HG03575 (cell line): ENCODE results near the gene ADGRE2.
"Not testable (repeated sequence)": the region's sequence is repeated elsewhere in the genome, so short reads cannot be mapped to it uniquely, and the experiment has no call there.

ENCODE experiments used
- ATAC-seq: cut with Tn5 transposase; IDR thresholded peaks from one replicate; pipeline ENCODE4 v1.9.1; 2021; ENCODE audit not compliant: unreplicated experiment, insufficient number of reproducible peaks, low FRiP score; ENCODE audit errors: extremely low read depth

The ADGRE2 gene

DNA sequence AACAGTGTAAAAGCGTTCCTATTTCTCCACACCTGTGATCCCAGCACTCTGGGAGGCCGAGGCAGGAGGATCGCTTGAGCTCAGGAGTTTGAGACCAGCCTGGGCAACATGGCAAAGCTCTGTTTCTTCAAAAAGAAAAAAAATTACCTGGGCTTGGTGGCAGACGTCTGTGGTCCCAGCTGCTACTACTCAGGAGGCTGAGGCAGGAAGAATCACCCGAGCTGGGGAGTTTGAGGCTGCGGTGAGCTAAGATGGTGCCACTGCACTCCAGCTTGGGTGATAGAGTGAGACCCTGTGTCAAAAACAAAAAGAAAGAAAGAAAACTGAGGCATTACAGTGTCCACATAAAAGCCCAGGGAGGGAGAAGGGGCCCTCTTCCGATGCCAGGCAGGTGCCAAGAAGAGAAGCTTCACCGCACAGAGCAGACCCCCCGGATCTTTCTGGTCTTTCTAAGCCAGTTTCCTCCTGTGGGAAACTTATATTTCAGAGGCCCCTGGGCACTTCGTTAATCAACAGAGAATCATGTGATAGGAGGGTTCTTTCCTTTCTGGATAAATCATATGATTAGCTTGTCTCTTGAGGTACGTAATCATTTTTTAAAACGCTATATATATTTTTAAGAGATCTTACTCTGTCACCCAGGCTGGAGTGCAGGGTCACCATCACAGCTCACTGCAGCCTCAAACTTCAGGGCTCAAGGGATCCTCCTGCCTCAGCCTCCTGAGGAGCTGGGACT lies at the start of gene ADGRE2:
Gene ADGRE2 (minus strand): TSS at position 451 of the 736 bp plus-strand sequence. CDS start 1,804 bp downstream, outside the sequence.
- ATAC-seq, result not testable (repeated sequence)

DNA sequence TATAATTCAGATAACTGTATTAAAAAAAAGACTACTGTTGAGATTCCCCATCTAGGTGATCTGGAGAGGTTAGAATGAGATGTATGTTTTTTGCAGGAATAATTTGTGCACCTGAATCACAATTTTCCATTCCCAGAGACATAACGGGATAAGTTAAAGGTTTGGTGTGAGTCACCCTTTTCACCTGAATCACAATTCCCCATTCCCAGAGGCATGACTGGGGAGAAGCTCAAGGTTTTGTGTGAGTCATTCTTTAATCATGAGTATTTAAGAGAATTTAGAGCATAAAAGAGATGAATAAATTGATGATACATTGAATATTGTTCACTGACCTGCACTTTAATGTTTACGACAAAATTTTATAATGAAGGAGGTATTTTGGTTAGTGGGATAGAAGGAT lies 47.6 kb upstream of the ADGRE2 start:
- no peak for ATAC-seq

DNA sequence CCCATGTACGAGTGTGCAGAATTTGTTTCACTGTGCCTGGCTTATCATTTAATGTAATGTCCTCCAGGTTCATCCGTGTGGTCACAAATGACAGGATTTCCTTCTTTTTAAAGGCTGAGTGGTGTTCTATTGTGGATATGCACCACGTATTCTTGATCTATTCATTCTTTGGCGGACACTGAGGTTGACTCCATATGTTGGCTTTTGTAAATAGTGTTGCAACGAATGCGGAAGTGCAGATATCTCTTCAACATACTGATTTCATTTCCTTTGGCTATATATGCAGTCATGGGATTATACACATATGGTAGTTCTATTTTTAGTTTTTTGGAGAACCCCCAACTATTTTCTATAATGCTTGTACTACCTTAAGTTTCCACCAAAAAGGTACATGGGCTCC lies 43.6 kb upstream of the ADGRE2 start:
- ATAC-seq, result no peak

DNA sequence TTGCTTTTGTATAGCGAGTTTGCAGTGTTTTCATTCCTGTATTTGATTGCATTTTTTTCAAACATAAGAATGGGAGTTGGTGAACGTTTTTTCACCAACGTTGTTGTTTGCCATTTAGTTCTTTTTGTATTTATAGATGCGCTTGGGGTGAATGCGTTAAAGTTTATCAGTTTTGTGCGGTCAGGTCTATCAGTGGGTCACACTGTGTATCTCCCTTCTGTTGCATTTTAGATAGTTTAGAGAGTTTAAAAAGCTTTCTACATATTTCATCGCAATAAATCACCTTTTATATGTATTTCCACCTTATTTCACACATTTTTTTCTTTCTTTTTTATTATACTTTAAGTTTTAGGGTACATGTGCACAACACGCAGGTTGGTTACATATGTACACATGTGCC lies 40.2 kb upstream of the ADGRE2 start:
- no peak for ATAC-seq

DNA sequence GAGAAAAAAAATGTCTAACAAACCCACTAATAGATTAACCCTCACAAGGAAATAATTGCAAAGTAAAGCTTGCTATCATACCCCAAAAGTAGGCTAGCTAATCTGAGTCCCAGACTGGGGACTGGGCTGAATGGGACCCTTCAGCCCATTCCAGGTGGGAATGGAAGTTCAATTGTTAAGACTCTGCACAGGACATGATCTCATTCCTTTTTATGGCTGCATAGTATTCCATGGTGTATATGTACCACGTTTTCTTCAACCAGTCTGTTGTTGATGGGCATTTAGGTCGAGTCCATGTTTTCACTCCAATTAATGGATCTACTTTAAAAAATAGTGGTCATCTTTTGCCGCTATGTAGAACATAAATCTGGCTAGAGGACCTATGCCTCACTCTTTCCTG lies 38.7 kb upstream of the ADGRE2 start:
- ATAC-seq, result no peak

DNA sequence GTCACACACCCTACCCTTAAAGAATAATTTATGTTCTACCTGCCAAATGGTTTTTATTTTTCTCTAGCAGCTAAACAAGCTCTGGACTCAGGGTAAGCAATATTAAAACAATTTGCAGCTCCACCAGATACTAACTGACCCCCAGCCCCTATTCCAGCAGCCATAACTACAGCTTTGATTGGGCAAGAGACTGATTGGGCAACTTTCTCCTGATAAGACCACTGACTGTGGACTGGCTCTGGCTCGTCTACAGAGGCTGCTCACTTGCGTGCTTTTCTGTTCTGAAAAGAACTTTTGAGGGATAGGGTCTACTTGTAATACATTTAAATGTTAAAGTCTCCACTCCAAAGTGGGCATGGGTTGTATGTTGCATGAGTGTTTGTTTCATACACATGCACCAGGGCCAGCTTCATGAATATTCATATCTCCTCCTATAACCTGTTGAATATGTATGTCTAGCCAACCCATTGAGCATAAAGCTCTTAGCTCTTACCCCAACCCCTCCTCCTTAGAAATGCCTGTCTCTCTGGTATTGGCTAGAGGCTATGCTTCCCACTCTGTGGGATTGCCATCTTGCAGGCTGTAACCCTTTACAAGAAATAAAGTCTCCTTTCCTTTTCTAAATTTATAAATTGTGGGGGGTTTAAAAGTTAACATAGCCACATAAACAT lies 36.8 kb upstream of the ADGRE2 start:
- no peak for ATAC-seq

DNA sequence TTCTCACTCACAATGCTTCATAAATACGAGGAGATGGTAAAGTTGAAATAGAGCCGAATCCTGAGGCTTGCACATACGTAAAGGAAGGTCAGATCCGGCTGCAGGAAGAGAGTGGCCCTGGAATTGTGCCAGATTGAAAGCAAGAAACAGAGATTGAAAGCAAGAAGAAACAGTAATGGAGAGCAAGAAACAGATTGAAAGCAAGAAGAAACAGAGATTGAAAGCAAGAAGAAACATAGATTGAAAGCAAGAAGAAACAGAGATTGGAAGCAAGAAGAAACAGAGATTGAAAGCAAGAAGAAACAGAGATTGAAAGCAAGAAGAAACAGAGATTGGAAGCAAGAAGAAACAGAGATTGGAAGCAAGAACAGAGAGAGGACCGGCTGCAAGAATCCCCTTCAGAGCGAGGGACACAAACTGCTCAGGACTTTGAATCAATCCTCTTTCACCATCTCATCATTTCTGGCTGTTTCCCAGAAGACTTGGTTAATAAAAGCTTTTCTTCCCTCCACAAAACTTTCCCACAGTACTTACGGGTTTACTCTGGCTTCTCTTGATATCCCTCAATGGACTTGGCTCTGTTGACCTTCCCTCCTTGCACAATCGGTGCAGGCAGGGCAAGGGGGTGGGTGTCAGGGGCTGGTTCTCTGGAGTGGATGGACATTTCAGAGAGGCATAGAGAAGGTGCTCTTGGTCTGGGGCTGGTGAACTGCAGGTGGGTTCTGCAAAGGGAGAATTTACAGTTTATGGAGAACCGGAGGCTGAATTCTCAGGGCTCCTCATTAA lies 31.1 kb upstream of the ADGRE2 start:
- ATAC-seq, result no peak

DNA sequence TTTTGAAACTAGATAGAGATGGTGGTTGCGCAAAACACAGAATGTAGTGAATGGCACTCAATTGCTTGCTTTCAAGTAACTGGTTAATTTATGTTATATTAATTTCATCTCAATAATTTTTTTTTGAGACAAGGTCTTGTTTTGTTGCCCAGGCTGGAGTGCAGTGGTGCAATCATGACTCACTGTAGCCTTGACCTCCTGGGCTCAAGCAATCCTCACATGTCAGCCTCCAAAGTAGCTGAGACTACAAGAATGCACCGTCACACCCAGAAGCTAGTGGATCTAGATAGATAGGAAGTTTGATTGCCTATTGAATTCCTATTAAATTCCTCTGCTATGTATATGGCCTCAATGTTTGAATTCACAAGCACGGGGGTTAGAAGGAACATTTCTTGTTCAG lies 26.4 kb upstream of the ADGRE2 start:
- no peak for ATAC-seq

DNA sequence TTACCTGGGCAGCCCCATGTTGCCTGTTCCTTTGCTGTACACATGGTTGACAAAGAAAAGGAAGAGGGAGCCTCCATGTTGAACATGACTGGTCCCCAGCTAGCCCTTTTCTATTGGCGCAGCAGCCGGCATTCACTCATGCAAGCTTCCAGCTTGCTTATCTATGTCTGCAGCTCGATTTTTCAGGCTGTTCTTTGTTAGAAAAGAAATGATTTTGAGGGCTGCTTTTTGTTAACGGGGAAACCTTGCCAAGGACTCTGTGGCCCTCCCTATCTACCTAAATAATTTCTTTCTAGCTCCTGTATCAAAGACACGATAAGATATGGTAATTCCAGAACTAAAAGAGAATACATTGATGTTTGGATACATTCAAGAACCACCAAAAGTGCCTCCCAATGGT lies 20.4 kb upstream of the ADGRE2 start:
- no peak for ATAC-seq

DNA sequence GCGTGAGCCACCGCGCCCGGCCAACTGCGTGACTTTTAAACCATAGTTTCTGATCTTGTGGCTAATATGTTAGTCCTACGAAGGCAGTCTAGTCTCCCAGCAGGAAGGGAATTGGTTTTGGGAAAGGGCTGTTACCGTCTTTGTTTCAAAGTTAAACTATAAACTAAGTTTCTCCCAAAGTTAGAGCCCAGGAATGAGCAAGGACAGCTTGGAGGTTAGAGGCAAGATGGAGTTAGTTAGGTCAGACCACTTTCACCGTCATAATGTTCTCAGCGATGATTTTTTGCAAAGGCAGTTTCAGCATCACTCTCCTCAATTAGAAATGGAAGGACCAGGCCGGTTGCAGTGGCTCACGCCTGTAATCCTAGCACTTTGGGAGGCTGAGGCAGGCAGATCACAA lies 17.7 kb upstream of the ADGRE2 start:
- no peak for ATAC-seq

DNA sequence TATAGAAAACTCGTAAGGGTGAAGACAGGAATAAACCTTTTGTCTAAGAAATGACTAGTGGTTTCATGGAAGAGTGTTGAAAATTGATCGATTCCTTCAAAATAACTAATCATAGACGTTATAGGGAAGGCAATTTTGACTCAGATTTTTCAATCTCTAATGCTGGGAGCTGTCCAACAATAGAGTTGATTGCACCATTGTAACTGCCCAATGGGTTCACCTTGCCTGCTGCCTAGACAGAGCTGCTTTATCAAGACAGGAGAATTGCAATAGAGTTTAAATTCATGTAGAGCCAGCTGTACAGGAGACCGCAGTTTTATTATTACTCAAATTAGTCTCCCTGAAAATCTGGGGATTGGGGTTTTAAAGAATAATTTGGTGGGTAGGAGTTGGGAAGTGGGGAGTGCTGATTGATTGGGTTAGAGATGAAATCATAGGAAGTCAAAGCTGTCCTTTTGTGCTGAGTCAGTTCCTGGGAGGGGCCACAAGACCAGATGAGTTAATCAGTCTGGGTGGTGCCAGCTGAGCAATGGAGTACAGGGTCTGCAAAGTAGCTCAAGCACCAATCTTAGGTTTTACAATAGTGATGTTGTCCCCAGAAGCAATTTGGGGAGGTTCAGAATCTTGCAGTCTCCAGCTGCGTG lies 16.8 kb upstream of the ADGRE2 start:
- ATAC-seq, result no peak

DNA sequence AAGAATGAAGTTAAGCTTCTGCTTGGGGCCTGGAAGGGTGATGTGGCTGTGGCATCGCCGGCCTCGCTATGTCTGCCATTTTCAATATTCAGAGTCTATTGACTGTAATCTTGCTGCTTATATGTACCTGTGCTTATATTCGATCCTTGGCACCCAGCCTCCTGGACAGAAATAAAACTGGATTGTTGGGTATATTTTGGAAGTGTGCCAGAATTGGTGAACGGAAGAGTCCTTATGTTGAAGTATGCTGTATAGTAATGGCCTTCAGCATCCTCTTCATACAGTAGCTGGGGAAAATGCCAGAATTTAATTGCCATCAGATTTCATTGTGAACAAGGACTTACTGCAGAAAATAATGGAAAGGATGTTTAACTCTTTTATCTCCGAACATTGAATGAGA lies 13.9 kb upstream of the ADGRE2 start:
- ATAC-seq, result not testable (repeated sequence)

DNA sequence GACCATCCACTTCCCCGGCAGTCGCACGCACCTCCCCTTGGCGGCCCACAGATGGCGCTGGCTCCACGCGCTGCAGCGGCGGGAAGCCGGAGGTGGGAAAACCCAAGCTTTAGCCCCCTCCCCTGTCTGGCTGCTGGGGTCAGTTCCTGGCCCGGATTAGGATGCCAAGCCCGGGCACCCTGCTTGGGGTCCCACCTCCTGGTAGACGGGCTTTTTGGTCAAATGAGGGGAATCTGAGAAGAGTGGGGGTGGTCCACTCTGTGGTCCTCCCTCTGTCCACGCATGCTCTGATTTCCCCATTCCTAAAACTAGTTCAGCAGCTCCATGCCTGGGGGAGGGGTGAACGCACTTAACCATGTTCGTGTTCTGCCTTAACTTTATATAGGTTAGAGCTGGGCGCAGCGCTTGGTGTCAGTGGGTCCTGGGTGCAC lies 8.1 kb upstream of the ADGRE2 start:
- ATAC-seq, result no peak

DNA sequence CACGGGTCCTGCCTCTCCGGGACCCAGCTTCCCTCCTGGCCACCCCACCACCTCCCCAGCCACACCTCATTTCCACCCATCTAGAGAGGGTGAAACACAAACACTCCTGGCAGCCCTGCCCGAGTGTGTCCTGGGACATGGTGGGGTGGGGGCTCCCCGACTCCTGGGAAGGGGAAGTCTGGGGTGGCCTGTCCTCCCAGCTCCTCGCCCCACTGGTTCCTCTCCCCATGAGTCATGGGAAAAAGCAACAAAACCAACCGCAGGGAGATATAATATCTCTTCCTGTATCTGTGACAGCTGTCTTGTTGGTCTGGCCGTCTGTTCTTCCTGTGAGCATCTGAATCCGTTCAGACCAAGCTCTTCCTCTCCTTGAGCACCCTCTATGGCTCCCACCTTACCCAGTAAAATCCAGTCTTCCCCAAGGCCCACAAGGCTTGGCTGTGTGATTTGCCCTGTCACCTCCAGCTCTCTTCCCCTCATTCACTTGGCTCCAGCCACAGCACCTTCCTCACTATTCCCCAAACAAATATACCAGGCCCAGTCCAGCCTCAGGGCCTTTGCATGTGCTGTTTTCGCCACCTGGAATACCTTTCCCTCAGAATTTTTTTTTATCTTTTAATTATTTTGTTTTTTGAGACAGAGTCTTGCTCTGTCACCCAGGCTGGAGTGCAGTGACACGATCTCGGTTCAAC lies 6.9 kb upstream of the ADGRE2 start:
- not testable (repeated sequence) for ATAC-seq

DNA sequence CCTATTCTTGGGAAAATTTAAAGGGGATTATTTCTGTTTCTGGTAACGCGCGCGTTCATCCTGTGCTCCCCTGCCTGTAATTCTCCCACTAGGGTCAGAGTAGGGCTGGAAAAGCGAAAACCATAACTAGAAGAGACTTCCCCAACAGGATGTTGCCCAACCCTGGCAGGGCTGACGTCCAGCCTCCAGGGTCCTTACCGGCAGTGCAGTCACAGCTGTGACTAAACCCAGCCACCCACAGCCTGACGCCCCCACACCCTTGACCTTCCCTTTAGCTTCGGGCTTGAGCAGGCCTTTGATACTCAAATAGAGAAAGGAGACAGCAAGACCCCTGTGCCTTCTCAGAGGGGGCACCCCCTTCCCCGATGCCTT lies 6.4 kb upstream of the ADGRE2 start:
- ATAC-seq, result not testable (repeated sequence)

DNA sequence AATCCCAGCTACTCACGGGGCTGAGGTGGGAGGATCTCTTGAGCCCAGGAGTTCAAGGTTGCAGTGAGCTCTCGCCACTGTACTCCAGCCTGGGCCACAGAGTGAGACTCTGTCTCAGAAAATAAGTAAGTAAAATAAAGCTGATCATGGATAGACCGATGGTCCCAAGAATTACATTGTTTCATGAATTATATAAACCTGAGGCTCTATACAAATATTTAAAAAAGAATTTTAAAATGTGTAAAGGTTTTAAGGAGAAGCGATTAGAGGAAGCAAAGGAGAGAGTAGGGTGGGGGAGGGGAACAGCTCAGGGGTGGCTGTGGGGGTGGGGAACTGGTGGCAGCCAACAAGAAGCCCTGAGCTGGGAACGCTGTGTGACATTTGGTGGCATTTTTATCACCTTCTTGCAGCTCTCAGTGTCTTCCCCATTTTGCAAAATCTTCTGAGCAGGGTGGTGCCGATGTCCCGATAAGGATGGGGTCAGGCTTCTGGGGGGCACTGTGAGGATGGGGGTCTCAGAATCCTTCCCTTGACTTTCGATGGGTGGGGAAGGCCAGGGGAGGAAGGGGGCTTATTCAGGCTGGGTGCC lies 5.1 kb upstream of the ADGRE2 start:
- ATAC-seq, result not testable (repeated sequence)

DNA sequence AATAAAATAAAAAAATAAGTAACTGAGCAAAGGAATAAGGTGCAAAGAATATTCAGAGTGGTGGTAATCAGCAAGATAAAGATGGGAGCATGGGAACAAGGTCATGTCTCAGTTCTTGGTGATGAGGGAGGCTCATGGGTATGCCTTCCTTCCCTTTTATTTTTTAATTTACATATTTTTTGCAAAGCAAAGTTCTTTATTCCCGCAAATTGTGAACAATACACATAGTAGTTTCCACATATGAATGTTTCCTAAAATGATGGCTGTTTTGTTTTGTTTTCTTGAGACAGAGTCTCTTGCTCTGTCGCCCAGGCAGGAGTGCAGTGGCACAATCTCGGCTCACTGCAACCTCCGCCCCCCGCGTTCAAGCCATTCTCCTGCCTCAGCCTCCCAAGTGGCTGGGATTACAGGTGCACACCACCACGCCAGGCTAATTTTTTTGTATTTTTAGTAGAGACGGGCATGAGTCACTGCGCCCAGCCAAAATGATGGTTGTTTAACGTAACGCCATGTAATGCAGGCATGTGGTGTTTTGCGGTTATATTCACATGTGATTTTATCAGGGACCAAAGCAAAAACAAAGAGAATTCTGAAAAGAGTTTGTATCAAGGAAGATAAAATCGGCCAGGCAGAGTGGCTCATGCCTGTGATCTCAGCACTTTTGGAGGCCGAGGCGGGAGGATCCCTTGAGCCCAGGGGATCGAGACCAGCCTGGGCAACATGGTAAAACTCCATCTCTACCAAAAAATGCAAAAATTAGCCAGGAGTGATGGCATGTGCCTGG lies 4.5 kb upstream of the ADGRE2 start:
- ATAC-seq, result no peak
